Mesodermal cell (in vitro differentiated cells): ENCODE data around the gene LRRC8C.

Experiments used
- H3K27ac ChIP-seq: 2 replicates; pipeline ENCODE4 v1.7.0; 2013; ENCODE audit warnings: mild to moderate bottlenecking, low read depth, low read length, moderate library complexity; ENCODE audit not compliant: severe bottlenecking
- H3K36me3 ChIP-seq: 2 replicates; pipeline ENCODE4 v1.7.1; 2013; ENCODE audit warnings: mild to moderate bottlenecking, low read length, moderate library complexity; ENCODE audit not compliant: control insufficient read depth, insufficient read depth
- H3K4me1 ChIP-seq: one replicate; pipeline ENCODE4 v1.7.1; 2013; ENCODE audit warnings: mild to moderate bottlenecking, low read length; ENCODE audit not compliant: insufficient read depth, control insufficient read depth, poor library complexity, severe bottlenecking
- H3K4me3 ChIP-seq: 2 replicates; pipeline ENCODE4 v1.7.0; 2013; ENCODE audit warnings: low read length, control low read depth, mild to moderate bottlenecking; ENCODE audit not compliant: insufficient read depth, poor library complexity, severe bottlenecking; ENCODE audit errors: extremely low read depth
- H3K9me3 ChIP-seq: 2 replicates; pipeline ENCODE4 v1.7.1; 2013; ENCODE audit warnings: mild to moderate bottlenecking, low read length, moderate library complexity; ENCODE audit not compliant: control insufficient read depth
- WGBS, 2 experiments: methylation state at CpG; one replicate each; pipeline ENCODE4 v1.1.5; 2013; ENCODE audit warnings: missing lambda C conversion rate in 2 of 2; ENCODE audit not compliant: insufficient coverage in 2 of 2; 5-methylcytosine and 5-hydroxymethylcytosine counted together

LRRC8C gene

GRCh38 chr1:89732643-89733222, 99.8 kb downstream of the LRRC8C start:
- H3K36me3 ChIP-seq = no peaks in the 10 kb centered on the region
- no CpG with 5 or more reads among the region's 3 CpGs for WGBS, 2 experiments
- H3K4me3 ChIP-seq = no peak overlapping the region
- H3K4me1 ChIP-seq = no peaks in the 10 kb centered on the region
- no peak overlapping the region for H3K27ac ChIP-seq
- H3K9me3 ChIP-seq = no peaks in the 10 kb centered on the region

- Histone ChIP-seq H3K4me1 (no peaks in the 10 kb centered on the region), H3K36me3 (no peaks in the 10 kb centered on the region), H3K4me3 (no peak overlapping the region), H3K27ac (no peak overlapping the region), H3K9me3 (no peaks in the 10 kb centered on the region)
- 88 to 90% methylated on average over 2 to 3 of the region's 4 CpGs for WGBS, 2 experiments
Measured at GRCh38 chr1:89733748-89734147, 100.8 kb downstream of the LRRC8C start.

- Histone ChIP-seq H3K9me3 (no peaks in the 10 kb centered on the region), H3K27ac (no peak overlapping the region), H3K36me3 (no peaks in the 10 kb centered on the region), H3K4me1 (peaks cover 4% of the 10 kb centered on the region), H3K4me3 (no peak overlapping the region)
- 83 to 84% methylated on average over 2 to 3 of the region's 3 CpGs for WGBS, 2 experiments
Measured at GRCh38 chr1:89734442-89734841, 101.5 kb downstream of the LRRC8C start.

DNA sequence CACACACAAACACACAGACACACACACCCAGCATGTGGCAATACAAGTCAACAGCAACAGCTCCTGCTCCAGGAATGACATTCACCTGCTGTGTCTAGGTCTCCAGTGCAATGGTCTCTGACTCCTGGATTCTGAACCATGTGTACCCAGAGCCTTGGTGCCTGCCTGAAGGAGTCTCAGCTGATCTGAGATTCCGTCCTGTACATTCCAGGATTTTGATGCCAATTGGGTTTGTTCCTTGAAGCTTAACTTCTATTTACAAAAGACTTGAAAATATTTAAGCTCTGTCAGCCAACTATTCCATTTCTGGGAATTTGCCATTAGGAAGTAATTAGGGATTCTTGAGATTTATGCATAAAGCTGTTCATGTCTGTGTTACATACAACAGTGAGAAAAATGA, 102.6 kb downstream of the LRRC8C start:
- H3K9me3 ChIP-seq = no peaks in the 10 kb centered on the region
- no peak overlapping the region for H3K27ac ChIP-seq
- no peaks in the 10 kb centered on the region for H3K36me3 ChIP-seq
- peaks cover 8% of the 10 kb centered on the region for H3K4me1 ChIP-seq
- WGBS, 2 experiments = 100% methylated on average over 1 of the region's 1 CpG; no CpG with 5 or more reads in 1 of the 2 experiments
- no peak overlapping the region for H3K4me3 ChIP-seq

DNA sequence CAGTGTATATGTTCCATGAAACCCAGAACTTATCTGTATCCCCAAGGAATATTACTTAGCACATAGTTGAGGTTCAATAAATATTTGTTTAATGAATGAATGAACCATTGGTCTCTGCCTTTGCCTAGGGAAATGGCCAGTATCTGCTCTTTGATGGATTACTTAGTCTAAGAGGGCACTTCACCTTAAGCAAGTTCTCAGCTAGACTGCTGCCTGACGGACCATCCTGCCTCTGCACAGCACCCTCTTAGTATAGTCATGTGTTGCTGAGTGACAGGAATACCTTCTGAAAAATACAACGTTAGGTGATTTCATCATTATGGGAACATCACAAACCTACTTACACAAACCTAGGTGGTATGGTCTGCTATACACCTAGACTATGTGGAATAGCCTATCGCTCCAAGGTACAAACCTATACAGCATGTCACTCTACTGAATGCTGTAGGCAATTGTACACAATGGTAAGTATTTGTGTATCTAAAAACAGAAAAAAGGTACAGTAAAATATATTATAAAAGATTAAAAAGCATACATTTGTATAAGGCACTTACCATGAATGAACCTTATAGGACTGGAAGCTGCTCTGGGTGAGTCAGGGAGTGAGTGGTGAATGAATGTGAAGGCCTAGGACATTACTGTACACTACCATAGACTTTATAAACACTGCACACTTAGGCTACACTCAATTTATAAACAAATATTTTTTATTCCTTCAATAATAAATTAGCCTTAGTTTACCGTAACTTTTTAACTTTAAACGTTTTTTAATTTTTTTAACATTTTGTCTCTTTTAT, 104.2 kb downstream of the LRRC8C start:
- no peaks in the 10 kb centered on the region for H3K36me3 ChIP-seq
- no peak overlapping the region for H3K4me3 ChIP-seq
- H3K4me1 ChIP-seq = peaks cover 8% of the 10 kb centered on the region
- no peaks in the 10 kb centered on the region for H3K9me3 ChIP-seq
- no CpG with 5 or more reads among the region's 5 CpGs for WGBS, 2 experiments
- H3K27ac ChIP-seq = no peak overlapping the region

- no peak overlapping the region for H3K27ac ChIP-seq
- WGBS, 2 experiments = 92 to 99% methylated on average over 2 to 7 of the region's 10 CpGs
Measured at GRCh38 chr1:89737985-89738510, 105.1 kb downstream of the LRRC8C start.

DNA sequence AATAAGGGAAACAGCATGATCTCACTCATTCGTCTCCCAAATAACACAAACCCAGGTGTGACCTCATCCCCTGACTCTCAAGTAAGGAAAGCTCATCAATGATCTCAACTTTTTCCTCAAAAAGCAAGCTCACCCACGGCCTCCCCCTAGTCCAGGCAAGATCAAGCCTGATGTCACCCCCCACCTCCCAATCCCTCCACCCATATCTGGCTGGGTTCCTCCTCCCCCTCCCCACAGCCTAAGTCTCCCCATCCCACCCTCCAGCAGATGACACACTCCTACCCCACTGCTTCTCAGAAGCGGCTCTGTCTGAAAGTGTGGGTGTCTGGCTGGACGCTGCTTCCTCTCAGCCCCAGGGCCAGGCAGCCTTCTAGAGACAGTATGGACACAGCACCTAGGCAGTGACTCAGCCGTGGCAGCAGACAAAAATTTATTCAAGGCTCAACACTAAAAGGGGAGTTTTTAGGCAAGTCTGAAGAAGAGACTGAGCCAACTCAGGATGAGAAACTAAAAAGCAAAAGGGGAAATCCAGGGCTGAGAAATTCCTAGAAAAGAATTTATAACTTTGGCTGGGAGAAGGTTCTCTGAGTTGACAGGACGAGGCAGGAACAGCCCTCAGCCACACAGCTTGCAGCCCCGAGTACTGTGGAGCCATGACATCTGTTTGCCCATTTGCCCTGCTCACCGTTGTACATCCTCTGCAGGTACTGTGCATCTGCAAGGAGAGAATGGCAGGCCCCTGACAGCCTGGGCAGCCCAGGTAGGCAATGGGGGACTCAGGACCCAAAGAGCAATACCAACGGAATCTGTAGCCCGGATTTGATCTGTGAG, 106.3 kb downstream of the LRRC8C start:
- Histone ChIP-seq H3K9me3 (no peaks in the 10 kb centered on the region), H3K36me3 (no peaks in the 10 kb centered on the region), H3K27ac (peak overlapping the region; percentile 48), H3K4me3 (no peak overlapping the region), H3K4me1 (peaks cover 8% of the 10 kb centered on the region)
- WGBS, 2 experiments = 84 to 87% methylated on average over 8 to 9 of the region's 10 CpGs

More at GRCh38 chr1:89737985-89738510, 105.1 kb downstream of the LRRC8C start:
- H3K4me1 ChIP-seq = peaks cover 8% of the 10 kb centered on the region
- H3K9me3 ChIP-seq = no peaks in the 10 kb centered on the region
- no peaks in the 10 kb centered on the region for H3K36me3 ChIP-seq
- no peak overlapping the region for H3K4me3 ChIP-seq

DNA sequence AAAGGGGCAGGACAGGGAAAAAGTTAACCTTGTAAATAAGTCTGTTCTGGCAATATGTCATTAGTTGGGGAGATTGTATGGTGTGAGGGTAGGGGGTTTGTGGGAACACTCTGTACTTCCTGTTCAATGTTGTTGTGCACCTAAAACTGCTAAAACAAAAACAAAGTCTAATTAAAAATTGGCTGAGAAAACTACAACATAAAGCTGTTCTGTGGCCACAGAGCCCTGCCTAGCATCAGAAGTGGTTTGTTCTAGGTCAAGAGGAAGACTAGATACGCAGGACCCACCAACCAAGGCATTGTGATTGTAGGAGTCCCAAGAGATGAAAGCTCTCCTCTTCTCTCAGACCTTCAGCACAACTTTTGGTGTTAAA, 106.9 kb downstream of the LRRC8C start:
- Histone ChIP-seq H3K4me3 (no peak overlapping the region), H3K36me3 (no peaks in the 10 kb centered on the region), H3K4me1 (peaks cover 8% of the 10 kb centered on the region), H3K27ac (no peak overlapping the region), H3K9me3 (no peaks in the 10 kb centered on the region)
- 100% methylated on average over 1 of the region's 1 CpG; no CpG with 5 or more reads in 1 of the 2 experiments for WGBS, 2 experiments

DNA sequence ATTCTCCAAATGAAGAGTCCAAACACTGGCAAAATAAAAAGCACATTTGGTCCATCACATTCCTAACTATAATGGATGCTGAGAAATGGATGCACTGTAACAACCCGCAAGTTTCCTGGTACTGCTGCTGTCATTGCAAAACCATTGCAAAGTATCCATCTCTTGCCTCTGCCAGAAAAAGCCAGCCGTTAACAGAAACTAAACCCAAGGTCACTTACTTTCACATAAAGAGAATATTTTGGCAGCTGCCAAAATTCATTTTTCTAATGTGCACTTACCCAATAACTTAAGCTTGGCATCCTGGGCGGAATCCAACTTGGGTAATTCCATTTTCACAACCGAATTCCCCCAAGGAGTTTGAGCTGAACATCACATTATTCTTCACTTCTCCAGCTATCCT, 110.9 kb downstream of the LRRC8C start:
- peaks cover 8% of the 10 kb centered on the region for H3K4me1 ChIP-seq
- H3K9me3 ChIP-seq = no peaks in the 10 kb centered on the region
- no peaks in the 10 kb centered on the region for H3K36me3 ChIP-seq
- 93 to 96% methylated on average over 3 to 4 of the region's 4 CpGs for WGBS, 2 experiments
- no peak overlapping the region for H3K4me3 ChIP-seq
- H3K27ac ChIP-seq = no peak overlapping the region

GRCh38 chr1:89746424-89747149, 113.7 kb downstream of the LRRC8C start:
- Histone ChIP-seq H3K4me1 (no peaks in the 10 kb centered on the region), H3K27ac (no peak overlapping the region), H3K4me3 (no peak overlapping the region), H3K36me3 (no peaks in the 10 kb centered on the region), H3K9me3 (no peaks in the 10 kb centered on the region)
- 80% methylated on average over 1 of the region's 4 CpGs; no CpG with 5 or more reads in 1 of the 2 experiments for WGBS, 2 experiments
